DOHH2 (cell line): ENCODE data around the gene PPP1CC.

ENCODE experiments used
- CTCF ChIP-seq: fragments of 200-600 bp; sonication (generic); IDR thresholded peaks from one replicate; pipeline ENCODE4 v1.5.1; 2014; ENCODE audit warnings: antibody characterized with exemption, mild to moderate bottlenecking, low read depth, low read length; ENCODE audit not compliant: poor library complexity, severe bottlenecking
- EZH2phosphoT487 ChIP-seq: fragments of 200-600 bp; sonication (generic); IDR thresholded peaks from 2 replicates; pipeline ENCODE4 v1.6.1; 2017; ENCODE audit warnings: borderline replicate concordance, mild to moderate bottlenecking, antibody characterized with exemption, low read length, moderate library complexity, mixed read lengths

DNA sequence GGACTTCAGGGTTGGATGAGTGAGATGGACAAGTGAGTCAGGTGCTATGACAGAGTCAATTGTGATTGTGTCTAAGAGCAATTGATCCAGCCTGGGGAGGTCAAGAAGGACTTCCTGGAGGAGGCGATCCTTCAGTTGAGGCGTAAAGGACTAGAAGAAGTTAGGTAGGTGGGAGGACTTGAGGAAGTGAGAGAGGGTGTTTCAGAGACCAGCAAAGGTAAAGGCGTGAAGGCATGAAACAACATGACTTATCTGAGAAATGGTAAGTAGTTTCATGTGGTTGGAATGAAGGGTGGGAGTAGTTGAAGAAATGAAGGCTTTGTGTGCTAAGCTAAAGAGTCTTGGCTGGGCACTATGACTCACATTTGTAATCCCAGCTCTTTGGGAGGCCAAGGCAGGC is 48.9 kb upstream of the PPP1CC start:
- TF ChIP-seq EZH2phosphoT487 (no peak), CTCF (no peak)
